ENCODE data around the gene GSC.

- TF ChIP-seq, protein P1, sequence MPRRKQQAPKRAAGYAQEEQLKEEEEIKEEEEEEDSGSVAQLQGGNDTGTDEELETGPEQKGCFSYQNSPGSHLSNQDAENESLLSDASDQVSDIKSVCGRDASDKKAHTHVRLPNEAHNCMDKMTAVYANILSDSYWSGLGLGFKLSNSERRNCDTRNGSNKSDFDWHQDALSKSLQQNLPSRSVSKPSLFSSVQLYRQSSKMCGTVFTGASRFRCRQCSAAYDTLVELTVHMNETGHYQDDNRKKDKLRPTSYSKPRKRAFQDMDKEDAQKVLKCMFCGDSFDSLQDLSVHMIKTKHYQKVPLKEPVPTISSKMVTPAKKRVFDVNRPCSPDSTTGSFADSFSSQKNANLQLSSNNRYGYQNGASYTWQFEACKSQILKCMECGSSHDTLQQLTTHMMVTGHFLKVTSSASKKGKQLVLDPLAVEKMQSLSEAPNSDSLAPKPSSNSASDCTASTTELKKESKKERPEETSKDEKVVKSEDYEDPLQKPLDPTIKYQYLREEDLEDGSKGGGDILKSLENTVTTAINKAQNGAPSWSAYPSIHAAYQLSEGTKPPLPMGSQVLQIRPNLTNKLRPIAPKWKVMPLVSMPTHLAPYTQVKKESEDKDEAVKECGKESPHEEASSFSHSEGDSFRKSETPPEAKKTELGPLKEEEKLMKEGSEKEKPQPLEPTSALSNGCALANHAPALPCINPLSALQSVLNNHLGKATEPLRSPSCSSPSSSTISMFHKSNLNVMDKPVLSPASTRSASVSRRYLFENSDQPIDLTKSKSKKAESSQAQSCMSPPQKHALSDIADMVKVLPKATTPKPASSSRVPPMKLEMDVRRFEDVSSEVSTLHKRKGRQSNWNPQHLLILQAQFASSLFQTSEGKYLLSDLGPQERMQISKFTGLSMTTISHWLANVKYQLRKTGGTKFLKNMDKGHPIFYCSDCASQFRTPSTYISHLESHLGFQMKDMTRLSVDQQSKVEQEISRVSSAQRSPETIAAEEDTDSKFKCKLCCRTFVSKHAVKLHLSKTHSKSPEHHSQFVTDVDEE (CRISPR knock-in tag; IDR thresholded peaks at IDR 0.05): no peak
- TF ChIP-seq ZC3H10 (CRISPR knock-in tag; IDR thresholded peaks at IDR 0.05) (no peak), ZFP3 (CRISPR knock-in tag; IDR thresholded peaks at IDR 0.05) (no peak), ZFP30 (CRISPR knock-in tag; IDR thresholded peaks at IDR 0.05) (no peak), RARB (CRISPR knock-in tag; IDR thresholded peaks at IDR 0.05) (no peak), PATZ1 (CRISPR knock-in tag; IDR thresholded peaks at IDR 0.05; ENCODE audit: borderline replicate concordance) (no peak), GLIS3 (CRISPR knock-in tag; IDR thresholded peaks at IDR 0.05) (no peak), ARNTL (CRISPR knock-in tag; IDR thresholded peaks at IDR 0.05; ENCODE audit: borderline replicate concordance, low read depth) (no peak)
- TF ChIP-seq, protein P2, sequence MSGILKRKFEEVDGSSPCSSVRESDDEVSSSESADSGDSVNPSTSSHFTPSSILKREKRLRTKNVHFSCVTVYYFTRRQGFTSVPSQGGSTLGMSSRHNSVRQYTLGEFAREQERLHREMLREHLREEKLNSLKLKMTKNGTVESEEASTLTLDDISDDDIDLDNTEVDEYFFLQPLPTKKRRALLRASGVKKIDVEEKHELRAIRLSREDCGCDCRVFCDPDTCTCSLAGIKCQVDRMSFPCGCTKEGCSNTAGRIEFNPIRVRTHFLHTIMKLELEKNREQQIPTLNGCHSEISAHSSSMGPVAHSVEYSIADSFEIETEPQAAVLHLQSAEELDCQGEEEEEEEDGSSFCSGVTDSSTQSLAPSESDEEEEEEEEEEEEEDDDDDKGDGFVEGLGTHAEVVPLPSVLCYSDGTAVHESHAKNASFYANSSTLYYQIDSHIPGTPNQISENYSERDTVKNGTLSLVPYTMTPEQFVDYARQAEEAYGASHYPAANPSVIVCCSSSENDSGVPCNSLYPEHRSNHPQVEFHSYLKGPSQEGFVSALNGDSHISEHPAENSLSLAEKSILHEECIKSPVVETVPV (CRISPR knock-in tag; IDR thresholded peaks at IDR 0.05): no peak
- TF ChIP-seq, protein P3, sequence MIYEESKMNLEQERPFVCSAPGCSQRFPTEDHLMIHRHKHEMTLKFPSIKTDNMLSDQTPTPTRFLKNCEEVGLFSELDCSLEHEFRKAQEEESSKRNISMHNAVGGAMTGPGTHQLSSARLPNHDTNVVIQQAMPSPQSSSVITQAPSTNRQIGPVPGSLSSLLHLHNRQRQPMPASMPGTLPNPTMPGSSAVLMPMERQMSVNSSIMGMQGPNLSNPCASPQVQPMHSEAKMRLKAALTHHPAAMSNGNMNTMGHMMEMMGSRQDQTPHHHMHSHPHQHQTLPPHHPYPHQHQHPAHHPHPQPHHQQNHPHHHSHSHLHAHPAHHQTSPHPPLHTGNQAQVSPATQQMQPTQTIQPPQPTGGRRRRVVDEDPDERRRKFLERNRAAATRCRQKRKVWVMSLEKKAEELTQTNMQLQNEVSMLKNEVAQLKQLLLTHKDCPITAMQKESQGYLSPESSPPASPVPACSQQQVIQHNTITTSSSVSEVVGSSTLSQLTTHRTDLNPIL (CRISPR knock-in tag; IDR thresholded peaks at IDR 0.05; ENCODE audit: low read depth): no peak
Observed at GRCh38 chr14:94780536-94781399, 10.9 kb upstream of the GSC start.

Measured in SK-N-SH treated with all-trans-retinoic acid at 6 μM for 48 hours (cell line).